NB4 (cell line): ENCODE results near the gene RNPC3.

ENCODE experiments used
- POLR2A ChIP-seq: IDR thresholded peaks from 2 replicates; pipeline ENCODE4 v1.6.1; 2011; ENCODE audit warnings: mild to moderate bottlenecking; ENCODE audit not compliant: insufficient read length; ENCODE audit errors: extremely low read depth
- TF ChIP-seq, protein P1 (sequence below): IDR thresholded peaks from one replicate; pipeline ENCODE4 v1.5.1; 2012; ENCODE audit warnings: low read depth, low read length

- TF ChIP-seq POLR2A = no peak
- TF ChIP-seq, protein P1, sequence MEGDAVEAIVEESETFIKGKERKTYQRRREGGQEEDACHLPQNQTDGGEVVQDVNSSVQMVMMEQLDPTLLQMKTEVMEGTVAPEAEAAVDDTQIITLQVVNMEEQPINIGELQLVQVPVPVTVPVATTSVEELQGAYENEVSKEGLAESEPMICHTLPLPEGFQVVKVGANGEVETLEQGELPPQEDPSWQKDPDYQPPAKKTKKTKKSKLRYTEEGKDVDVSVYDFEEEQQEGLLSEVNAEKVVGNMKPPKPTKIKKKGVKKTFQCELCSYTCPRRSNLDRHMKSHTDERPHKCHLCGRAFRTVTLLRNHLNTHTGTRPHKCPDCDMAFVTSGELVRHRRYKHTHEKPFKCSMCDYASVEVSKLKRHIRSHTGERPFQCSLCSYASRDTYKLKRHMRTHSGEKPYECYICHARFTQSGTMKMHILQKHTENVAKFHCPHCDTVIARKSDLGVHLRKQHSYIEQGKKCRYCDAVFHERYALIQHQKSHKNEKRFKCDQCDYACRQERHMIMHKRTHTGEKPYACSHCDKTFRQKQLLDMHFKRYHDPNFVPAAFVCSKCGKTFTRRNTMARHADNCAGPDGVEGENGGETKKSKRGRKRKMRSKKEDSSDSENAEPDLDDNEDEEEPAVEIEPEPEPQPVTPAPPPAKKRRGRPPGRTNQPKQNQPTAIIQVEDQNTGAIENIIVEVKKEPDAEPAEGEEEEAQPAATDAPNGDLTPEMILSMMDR = no peak
These were observed 16.2 kb upstream of the RNPC3 start for GRCh38 chr1:103509250-103509649.
